GM23338 (cell line): ENCODE results near the gene MLLT3. TPM values are rescaled to one million over a fixed set of nuclear protein-coding genes. Genes with fewer than 3 reads are reported as not detected.

Experiments
- ATAC-seq: fragments of 200-7000 bp; cut with Tn5 transposase; 3 replicates; pipeline ENCODE4 v1.9.1; 2020
- DNase-seq: peaks from one replicate; pipeline ENCODE4 v3.0.0-alpha.2; 2015; ENCODE audit warnings: low spot score
- H2AFZ ChIP-seq: fragments of 200-600 bp; sonication (generic); 2 replicates; pipeline ENCODE4 v1.8.0; 2016; ENCODE audit warnings: antibody characterized with exemption, mild to moderate bottlenecking, moderate library complexity
- H3F3A ChIP-seq: fragments of 200-600 bp; sonication (generic); replicated peaks from 2 replicates; pipeline ENCODE4 v1.8.0; 2017; ENCODE audit warnings: antibody characterized with exemption, mixed run types, low read depth
- H3K27ac ChIP-seq: fragments of 200-600 bp; sonication (generic); 2 replicates; pipeline ENCODE4 v1.6.1; 2016; ENCODE audit warnings: low read depth
- H3K27me3 ChIP-seq: fragments of 200-600 bp; sonication (generic); 2 replicates; pipeline ENCODE4 v1.8.0; 2016; ENCODE audit warnings: mild to moderate bottlenecking, mixed run types, moderate library complexity; ENCODE audit not compliant: insufficient read depth
- H3K36me3 ChIP-seq: fragments of 200-600 bp; sonication (generic); 2 replicates; pipeline ENCODE4 v1.8.0; 2016; ENCODE audit warnings: mild to moderate bottlenecking; ENCODE audit not compliant: insufficient read depth
- H3K4me1 ChIP-seq: fragments of 200-600 bp; sonication (generic); 2 replicates; pipeline ENCODE4 v1.8.0; 2016; ENCODE audit warnings: mild to moderate bottlenecking, moderate library complexity; ENCODE audit not compliant: insufficient read depth
- H3K4me2 ChIP-seq: fragments of 200-600 bp; sonication (generic); 2 replicates; pipeline ENCODE4 v1.7.1; 2017; ENCODE audit warnings: mixed run types
- H3K4me3 ChIP-seq: fragments of 200-600 bp; sonication (generic); 2 replicates; pipeline ENCODE4 v1.6.1; 2016; ENCODE audit warnings: mixed run types
- H3K79me2 ChIP-seq: fragments of 200-600 bp; sonication (generic); replicated peaks from 2 replicates; pipeline ENCODE4 v1.8.0; 2017; ENCODE audit warnings: mild to moderate bottlenecking; ENCODE audit not compliant: insufficient read depth
- H3K9me2 ChIP-seq: fragments of 200-600 bp; sonication (generic); 2 replicates; pipeline ENCODE4 v1.8.0; 2017; ENCODE audit not compliant: insufficient read depth
- H4K20me1 ChIP-seq: fragments of 200-600 bp; sonication (generic); replicated peaks from 2 replicates; pipeline ENCODE4 v1.8.0; 2017; ENCODE audit warnings: mild to moderate bottlenecking; ENCODE audit not compliant: insufficient read depth
- H3K27ac Mint-ChIP-seq: 2 replicates; pipeline ENCODE4 v1.8.0; 2020; ENCODE audit warnings: inconsistent platforms, mild to moderate bottlenecking, moderate library complexity, mixed read lengths
- H3K27me3 Mint-ChIP-seq: 3 replicates; pipeline ENCODE4 v1.8.0; 2022; ENCODE audit warnings: low read depth, mild to moderate bottlenecking, moderate library complexity, mixed read lengths, inconsistent platforms; ENCODE audit not compliant: insufficient read depth, poor library complexity
- H3K36me3 Mint-ChIP-seq: 3 replicates; pipeline ENCODE4 v1.8.0; 2021; ENCODE audit warnings: low read depth, mild to moderate bottlenecking, inconsistent platforms, moderate library complexity, mixed read lengths
- H3K4me1 Mint-ChIP-seq: 3 replicates; pipeline ENCODE4 v1.8.0; 2020; ENCODE audit warnings: mild to moderate bottlenecking, inconsistent platforms, mixed read lengths
- H3K4me3 Mint-ChIP-seq: 3 replicates; pipeline ENCODE4 v1.8.0; 2021; ENCODE audit warnings: moderate library complexity, mild to moderate bottlenecking, inconsistent platforms, mixed read lengths
- H3K9me3 Mint-ChIP-seq: 3 replicates; pipeline ENCODE4 v1.8.0; 2020; ENCODE audit warnings: moderate library complexity, mild to moderate bottlenecking, inconsistent platforms, mixed read lengths
- CREB1 ChIP-seq: fragments of 250-450 bp; sonication (Bioruptor Pico); IDR thresholded peaks from 2 replicates; pipeline ENCODE4 v1.5.0; 2020; ENCODE audit warnings: low read depth, mild to moderate bottlenecking, moderate library complexity
- CTCF ChIP-seq, 2 experiments: fragments of 200-600 bp in 1 of 2; sonication (generic) in 1 of 2; conservative IDR thresholded peaks; 2 replicates each; pipeline versions ENCODE4 v1.5.1 to v1.6.1; 2016 to 2017; ENCODE audit warnings: antibody characterized with exemption in 2 of 2, low read depth in 2 of 2, mild to moderate bottlenecking in 2 of 2, moderate library complexity in 1 of 2
- EZH2 ChIP-seq: fragments of 200-600 bp; sonication (generic); IDR thresholded peaks from one replicate; pipeline ENCODE4 v1.8.0; 2017; ENCODE audit warnings: antibody characterized with exemption, mild to moderate bottlenecking, low read depth; ENCODE audit not compliant: unreplicated experiment
- EZH2phosphoT487 ChIP-seq: fragments of 200-600 bp; sonication (generic); IDR thresholded peaks from one replicate; pipeline ENCODE4 v1.8.1; 2018; ENCODE audit warnings: antibody characterized with exemption; ENCODE audit not compliant: unreplicated experiment
- POLR2AphosphoS5 ChIP-seq: IDR thresholded peaks from 2 replicates; pipeline ENCODE4 v1.6.1; 2016; ENCODE audit warnings: antibody characterized with exemption, low read depth
- REST ChIP-seq: IDR thresholded peaks from one replicate; pipeline ENCODE4 v1.6.1; 2018; ENCODE audit warnings: antibody characterized with exemption; ENCODE audit not compliant: unreplicated experiment
- STAT1 ChIP-seq: IDR thresholded peaks from one replicate; pipeline ENCODE4 v1.6.1; 2016; ENCODE audit warnings: antibody characterized with exemption; ENCODE audit not compliant: unreplicated experiment
- ZNF114 ChIP-seq: fragments of 250-450 bp; sonication (Bioruptor Pico); IDR thresholded peaks from 2 replicates; pipeline ENCODE4 v1.5.0; 2020; ENCODE audit warnings: mild to moderate bottlenecking, moderate library complexity
- ZNF462 ChIP-seq: fragments of 250-450 bp; sonication (Bioruptor Pico); IDR thresholded peaks from 2 replicates; pipeline ENCODE4 v1.5.0; 2020; ENCODE audit warnings: mild to moderate bottlenecking, moderate library complexity
- polyA plus RNA-seq: library from polyadenylated mRNA; unstranded; fragments of >200 nt; fragmentation: Nextera tagmentation; extraction: Ambion mirVana; gene quantifications from 2 replicates; pipeline ENCODE4 v1.2.1, GENCODE V29; 2016
- total RNA-seq: library from RNA; depleted of rRNA; stranded (reverse); fragments of >200 nt; shearing (Covaris generic); gene quantifications from 2 replicates; pipeline ENCODE4 v1.2.3, GENCODE V29; 2014

MLLT3 gene
- total and polyA plus RNA-seq, 2 experiments from 2014 or later, result 7.5 to 9.5 TPM

DNA sequence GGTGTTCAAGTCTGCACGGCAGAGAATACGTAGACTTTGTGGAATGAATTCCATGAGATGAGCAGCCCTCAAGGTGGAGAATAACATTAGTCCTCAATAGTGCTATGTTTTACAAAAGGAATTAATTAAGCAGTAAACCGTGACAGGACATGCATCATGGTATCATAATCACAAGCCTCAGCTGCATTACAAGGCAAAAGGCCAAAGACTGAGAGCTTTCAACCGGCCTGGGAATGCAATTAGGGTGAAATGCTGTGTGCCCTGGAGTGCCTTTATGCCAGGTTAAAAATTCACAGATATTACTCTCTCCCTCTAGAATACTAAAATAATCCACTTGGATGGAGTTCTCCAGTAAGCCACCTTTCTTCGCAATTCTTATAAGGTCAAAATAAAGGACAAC lies 270.6 kb downstream of the MLLT3 start:
- H3K27me3 ChIP-seq, result no peaks in the 10 kb centered on the region
- no peaks in the 10 kb centered on the region for H4K20me1 ChIP-seq
- H3K9me2 ChIP-seq, result no peaks in the 10 kb centered on the region
- H3K4me3 ChIP-seq, result no peak overlapping the region
- H3K4me1 ChIP-seq, result peaks cover 15% of the 10 kb centered on the region
- no peak for ATAC-seq
- no peaks in the 10 kb centered on the region for H3F3A ChIP-seq
- H3K4me2 ChIP-seq, result no peak overlapping the region
- Mint-ChIP-seq H3K27ac (no peak overlapping the region; the same call in 1 of the 2 replicates), H3K27me3 (peaks cover 2% of the 10 kb centered on the region), H3K36me3 (no peaks in the 10 kb centered on the region), H3K4me1 (peaks cover 40% of the 10 kb centered on the region), H3K9me3 (no peaks in the 10 kb centered on the region), H3K4me3 (no peak overlapping the region)
- H2AFZ ChIP-seq, result no peak overlapping the region
- no peak overlapping the region for H3K27ac ChIP-seq
- TF ChIP-seq CTCF (conservative IDR thresholded peaks at IDR 0.05; ENCODE audit: low read depth in 2 of 2) (no peak), ZNF114 (CRISPR knock-in tag) (no peak), EZH2phosphoT487 (no peak), ZNF462 (CRISPR knock-in tag) (no peak), STAT1 (no peak), REST (no peak), POLR2AphosphoS5 (no peak), CREB1 (CRISPR knock-in tag) (no peak), EZH2 (no peak)
- H3K36me3 ChIP-seq, result no peaks in the 10 kb centered on the region
- DNase-seq, result no peak
- H3K79me2 ChIP-seq, result no peaks in the 10 kb centered on the region
